Frontal cortex (tissue), 4 donors: Measurements from ENCODE around the gene CRADD. TPM values are rescaled to one million over a fixed set of nuclear protein-coding genes. Genes with fewer than 3 reads are reported as not detected.

Source experiments
- DNase-seq, 2 donors: peaks; one replicate each; pipeline ENCODE4 v3.0.0; 2012; ENCODE audit warnings: low spot score in 2 of 2
- FAIRE-seq: peaks from 2 replicates; lab custom pipeline; 2012; peaks lifted over from hg19 to GRCh38; lab: Jason Lieb, UNC
- total RNA-seq: library from RNA; depleted of rRNA; stranded (reverse); fragments of >200 nt; gene quantifications from one replicate; pipeline ENCODE4 v1.2.3, GENCODE V29; 2014
- donor health status: control.
- donor health status: control.
- donor health status: control.

Gene CRADD
- total RNA-seq, 1 donor from 2014 or later = 9.8 TPM

- no peak for FAIRE-seq
- no peak for DNase-seq
Observed at GRCh38 chr12:93824514-93825500, 147.6 kb downstream of the CRADD start.

DNA sequence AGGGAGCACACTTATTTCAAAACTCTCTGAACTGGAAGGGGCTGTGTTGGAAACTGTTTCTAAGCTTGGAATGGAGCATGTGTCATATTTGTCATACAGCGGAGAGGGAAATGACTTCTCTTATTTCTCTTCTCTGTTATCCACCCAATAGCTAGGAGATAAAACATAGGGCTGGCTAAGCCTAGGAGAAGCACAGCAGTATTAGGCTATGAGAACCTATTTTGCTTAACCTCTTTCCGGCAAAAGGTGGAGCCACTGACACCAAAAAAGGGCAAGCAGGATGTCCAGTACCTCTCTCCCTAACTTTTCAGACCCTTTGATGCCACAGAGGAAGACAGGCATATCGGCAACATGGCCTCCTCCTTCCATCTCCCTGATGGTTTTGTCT is 148.3 kb downstream of the CRADD start:
- DNase-seq (no peak), FAIRE-seq (no peak)

- no peak for DNase-seq
- FAIRE-seq = no peak
Observed at GRCh38 chr12:93825931-93826555, 148.9 kb downstream of the CRADD start.

DNA sequence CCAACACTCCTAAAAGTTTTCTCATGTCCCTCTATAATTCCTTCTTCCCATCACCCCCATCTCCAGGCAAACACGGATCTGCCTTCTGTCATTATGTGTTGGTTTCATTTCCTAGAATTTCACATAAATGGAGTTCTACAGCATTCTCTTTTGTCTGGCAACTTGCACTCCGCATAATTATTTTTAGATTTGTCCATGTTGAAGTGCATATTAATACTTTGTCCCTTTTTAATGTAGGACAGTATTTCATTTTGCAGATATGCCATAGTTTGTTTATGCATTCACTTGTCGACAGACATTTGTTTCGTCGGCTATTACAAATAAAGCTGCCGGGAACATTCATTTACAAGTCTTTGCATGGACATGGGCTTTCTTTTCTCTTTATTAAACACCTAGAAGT is 150.0 kb downstream of the CRADD start:
- DNase-seq (no peak), FAIRE-seq (no peak)

- FAIRE-seq (no peak), DNase-seq (no peak)
Observed at GRCh38 chr12:93827669-93828068, 150.5 kb downstream of the CRADD start.

DNA sequence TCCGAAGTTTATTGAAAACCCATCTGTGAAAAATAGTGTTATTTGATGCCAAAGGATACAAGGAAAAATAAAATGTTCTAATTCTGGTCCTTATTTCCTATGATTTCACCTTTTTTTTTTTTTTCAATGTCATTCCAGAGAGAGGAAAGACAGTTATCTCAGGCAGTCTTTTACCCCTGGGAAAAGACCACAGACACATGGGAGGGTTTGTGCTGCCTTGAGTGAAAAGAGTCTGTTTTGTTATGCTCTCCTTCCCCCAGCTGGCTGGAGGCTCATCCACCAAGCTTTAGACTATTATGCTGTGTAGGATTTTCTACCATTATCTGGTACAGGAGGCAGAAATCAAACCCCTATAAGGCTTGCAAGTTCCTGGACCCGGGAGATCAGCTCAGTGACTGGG is 151.8 kb downstream of the CRADD start:
- DNase-seq = no peak
- no peak for FAIRE-seq

DNA sequence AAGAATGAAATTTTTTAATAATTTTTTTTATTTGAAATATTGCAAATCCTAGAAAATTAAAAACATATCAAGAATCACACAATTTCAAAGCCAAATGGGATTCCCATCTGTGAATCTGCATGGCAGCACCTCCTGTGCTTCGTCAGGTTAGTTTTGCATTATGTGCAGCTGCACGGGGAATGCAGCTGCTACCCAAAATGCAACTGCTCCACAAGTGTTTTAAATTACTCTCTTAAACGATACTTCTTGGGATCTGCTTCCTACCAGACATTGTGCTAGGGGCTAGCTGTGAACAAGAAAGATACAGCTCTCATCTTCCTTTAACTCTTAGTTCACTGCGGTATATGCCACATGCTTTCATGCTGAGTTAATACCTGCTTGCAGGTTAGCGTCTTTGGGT is 154.2 kb downstream of the CRADD start:
- no peak for DNase-seq
- FAIRE-seq = no peak

GRCh38 chr12:93832131-93832530 is 155.0 kb downstream of the CRADD start:
- DNase-seq = no peak
- no peak for FAIRE-seq

DNA sequence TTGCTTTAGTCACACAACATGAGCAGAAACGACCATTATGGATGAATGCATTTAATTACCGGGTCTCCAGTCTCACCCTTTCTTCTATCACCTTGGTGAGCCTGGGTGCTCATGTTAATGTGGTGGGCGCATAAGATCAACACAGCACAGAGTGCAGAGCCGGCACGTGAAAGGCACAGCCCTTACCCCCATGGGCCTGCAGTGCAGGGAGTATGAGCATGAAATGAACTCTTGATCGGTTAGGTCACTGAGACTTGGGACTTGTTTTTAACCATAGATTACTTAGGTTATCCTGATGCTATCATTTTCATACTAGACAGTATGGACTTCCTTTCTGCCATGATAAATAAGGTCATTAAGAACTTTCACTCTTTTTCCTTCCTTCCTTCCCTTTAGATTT is 156.8 kb downstream of the CRADD start:
- DNase-seq (no peak), FAIRE-seq (no peak)

- FAIRE-seq (no peak), DNase-seq (no peak)
Observed at GRCh38 chr12:93836620-93837260, 159.6 kb downstream of the CRADD start.

DNA sequence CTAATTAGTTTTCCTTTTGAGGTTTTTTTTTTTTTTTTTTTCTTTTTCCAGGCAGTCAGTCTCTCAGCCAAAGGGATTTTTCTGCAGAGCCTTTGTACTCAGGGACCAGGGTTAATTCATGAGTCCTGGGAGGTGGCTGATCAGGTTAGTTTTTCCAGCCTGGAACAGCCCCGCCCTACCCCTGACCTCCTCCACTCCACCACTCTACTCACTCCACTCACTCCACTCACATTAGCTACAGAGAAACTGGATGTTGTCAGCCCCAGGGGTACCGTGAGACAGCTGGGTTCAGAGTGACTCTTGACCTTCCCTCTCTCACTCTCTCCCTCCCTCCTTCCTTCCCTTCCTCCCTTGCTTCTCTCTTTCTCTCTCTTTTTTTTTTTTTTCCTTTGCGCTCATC is 161.0 kb downstream of the CRADD start:
- FAIRE-seq (no peak), DNase-seq (no peak)

- FAIRE-seq (no peak), DNase-seq (no peak)
Observed at GRCh38 chr12:93839064-93839463, 161.9 kb downstream of the CRADD start.

- DNase-seq (no peak), FAIRE-seq (no peak)
Observed at GRCh38 chr12:93841671-93842070, 164.5 kb downstream of the CRADD start.

DNA sequence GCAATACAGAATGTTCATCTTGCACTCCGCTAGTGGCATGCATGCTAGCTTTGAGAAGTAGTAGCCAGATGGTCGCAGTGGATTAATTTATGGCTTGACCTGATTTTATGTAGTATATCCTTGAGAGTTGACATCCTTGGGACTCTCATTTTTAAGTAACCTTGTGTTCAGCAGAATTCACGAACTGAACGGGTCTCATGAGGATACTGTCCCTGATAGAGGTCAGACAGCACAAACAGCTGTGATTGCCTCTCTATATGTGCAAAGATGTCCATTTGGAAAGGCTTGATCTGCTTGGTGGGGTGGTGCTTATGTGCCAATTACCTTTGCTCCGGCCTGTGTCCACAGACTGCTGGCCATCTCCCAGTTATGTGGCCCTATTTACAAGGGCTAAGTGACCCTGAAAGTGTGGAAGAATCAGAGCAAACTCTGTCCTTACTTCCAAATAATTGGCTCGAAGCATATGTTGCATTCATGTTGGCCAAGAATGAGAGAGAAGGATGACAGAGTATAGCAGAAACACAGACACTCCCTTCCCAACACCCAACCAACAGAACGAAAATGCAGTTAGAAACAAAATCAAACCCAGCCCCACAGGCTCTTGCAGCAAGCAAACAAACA is 167.1 kb downstream of the CRADD start:
- FAIRE-seq = no peak
- no peak for DNase-seq

DNA sequence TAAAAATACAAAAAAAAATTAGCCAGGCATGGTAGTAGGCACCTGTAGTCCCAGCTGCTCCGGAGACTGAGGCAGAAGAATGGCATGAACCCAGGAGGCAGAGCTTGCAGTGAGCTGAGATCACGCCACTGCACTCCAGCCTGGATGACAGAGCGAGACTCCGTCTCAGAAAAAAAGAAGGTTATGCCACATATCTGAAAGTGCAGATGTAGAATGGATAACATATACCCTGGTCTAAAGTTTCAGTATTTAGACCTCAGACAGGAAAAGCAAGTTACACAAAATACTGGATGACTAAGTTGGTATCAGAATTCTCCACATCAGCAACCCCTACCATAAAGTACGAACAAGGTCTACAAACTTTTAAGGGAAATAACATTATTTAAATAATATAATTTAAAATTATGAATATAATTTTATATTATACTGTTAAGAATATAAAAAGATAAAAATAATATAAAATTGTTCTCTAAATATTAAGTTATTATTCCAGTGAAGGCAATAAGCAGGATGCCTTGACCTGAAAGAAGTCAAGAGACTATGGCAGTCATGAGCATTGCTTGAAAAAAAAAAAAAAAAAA is 169.9 kb downstream of the CRADD start:
- no peak for FAIRE-seq
- no peak for DNase-seq

DNA sequence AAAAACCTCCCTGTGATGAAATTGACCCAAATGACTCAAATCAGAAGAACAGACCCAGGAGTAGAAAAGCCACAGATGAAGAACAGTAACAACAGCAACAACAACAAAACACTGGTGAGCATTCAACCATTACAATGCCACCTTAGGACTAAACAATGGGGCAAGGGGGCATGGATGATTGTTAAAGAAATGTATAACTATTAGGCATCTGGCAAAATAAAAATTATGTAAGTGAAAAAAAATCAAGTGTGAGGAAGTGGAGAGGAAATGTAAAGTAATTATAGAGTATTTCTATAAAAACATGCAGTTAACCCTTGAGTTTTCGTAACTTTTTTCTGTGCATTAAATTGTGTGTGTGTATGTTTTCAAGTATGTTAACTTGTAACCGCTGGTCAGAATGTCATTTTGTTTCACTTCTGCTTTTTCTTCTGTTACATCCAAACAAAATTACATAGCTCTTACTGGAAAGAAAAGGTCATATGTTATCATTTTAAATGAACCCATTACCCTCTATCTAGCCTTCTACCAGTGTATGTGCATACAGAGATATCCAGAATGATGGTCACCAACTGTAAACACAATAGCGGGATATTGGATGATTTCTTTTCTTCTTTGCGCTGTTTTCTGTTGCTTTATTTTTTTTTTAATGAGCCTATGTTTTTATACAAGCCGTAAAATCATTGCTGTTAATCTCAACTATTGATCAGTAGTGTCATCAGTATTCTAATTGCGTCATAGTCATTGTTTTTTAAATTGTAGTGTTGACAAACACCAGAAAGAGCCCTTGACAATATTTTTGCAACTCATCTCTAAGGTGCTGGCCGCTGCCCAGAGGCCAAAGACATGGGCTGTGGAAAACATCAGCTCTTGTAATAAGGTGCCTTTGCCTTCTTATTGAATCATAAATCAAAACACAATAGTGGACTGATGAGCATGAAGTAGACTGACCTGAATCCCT is 170.6 kb downstream of the CRADD start:
- no peak for FAIRE-seq
- no peak for DNase-seq

DNA sequence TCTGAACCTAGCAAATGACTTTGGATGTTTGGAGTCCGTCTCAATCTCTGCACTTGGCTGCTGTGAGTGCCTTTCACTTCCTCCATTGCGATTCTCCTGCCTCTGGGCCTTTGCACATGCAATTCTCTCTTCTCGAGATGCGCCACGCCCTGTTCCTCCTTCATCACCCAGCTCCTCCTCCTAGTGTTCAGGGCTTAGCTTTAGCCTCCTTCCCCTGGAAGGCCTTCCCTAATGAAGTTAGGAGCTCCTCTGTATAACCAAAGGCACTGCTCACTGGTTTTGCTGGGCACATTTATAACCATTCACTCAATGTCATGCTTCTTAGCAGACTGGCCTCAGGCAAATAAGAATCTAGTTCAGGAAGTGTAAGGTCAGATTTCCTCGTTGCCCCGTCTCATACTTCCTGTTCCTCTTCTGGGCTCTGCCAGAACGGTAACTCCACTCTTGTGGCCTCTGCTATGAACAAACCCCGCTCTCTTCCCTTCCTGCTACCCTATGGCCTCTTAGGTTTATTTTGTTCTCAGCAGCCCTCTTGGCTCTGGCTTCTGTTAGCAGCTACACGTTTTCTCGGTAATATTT is 171.4 kb downstream of the CRADD start:
- DNase-seq (no peak), FAIRE-seq (no peak)

- DNase-seq (no peak), FAIRE-seq (no peak)
Observed at GRCh38 chr12:93849946-93850345, 172.8 kb downstream of the CRADD start.
